SIG-M5 treated with dmso at 0.1 percent for 504 hours (cell line): ENCODE results near the gene RPS6KA1.
"Not testable (repeated sequence)": the region's sequence is repeated elsewhere in the genome, so short reads cannot be mapped to it uniquely, and the experiment has no call there.

ENCODE experiments used
- DNase-seq: peaks from one replicate; lab custom pipeline; 2025; ENCODE audit not compliant: unreplicated experiment; lab: John Stamatoyannopoulos, UW

RPS6KA1 gene

GRCh38 chr1:26529655-26530409 is at the start of gene RPS6KA1:
Gene RPS6KA1, plus strand, starts transcription at chr1:26529761. Its CDS starts 160 bp downstream, at chr1:26529921.
- peak; percentile 51 for DNase-seq

- DNase-seq: no peak
These were observed 46.6 kb upstream of the RPS6KA1 start for GRCh38 chr1:26482921-26483320.

- DNase-seq: no peak
These were observed 45.6 kb upstream of the RPS6KA1 start for GRCh38 chr1:26483980-26484379.

- no peak for DNase-seq
These were observed 39.4 kb upstream of the RPS6KA1 start for GRCh38 chr1:26490155-26490554.

- DNase-seq: no peak
These were observed 36.3 kb upstream of the RPS6KA1 start for GRCh38 chr1:26493267-26493666.

GRCh38 chr1:26493938-26494337 is 35.6 kb upstream of the RPS6KA1 start:
- no peak for DNase-seq

- no peak for DNase-seq
These were observed 32.7 kb upstream of the RPS6KA1 start for GRCh38 chr1:26496861-26497260.

GRCh38 chr1:26498894-26499293 is 30.7 kb upstream of the RPS6KA1 start:
- no peak for DNase-seq

GRCh38 chr1:26500488-26501175 is 28.9 kb upstream of the RPS6KA1 start:
- DNase-seq: peak; percentile 70

- DNase-seq: not testable (repeated sequence)
These were observed 18.9 kb upstream of the RPS6KA1 start for GRCh38 chr1:26510711-26511110.

GRCh38 chr1:26515836-26516235 is 13.7 kb upstream of the RPS6KA1 start:
- not testable (repeated sequence) for DNase-seq

- DNase-seq: no peak
These were observed 12.4 kb upstream of the RPS6KA1 start for GRCh38 chr1:26516987-26517765.

- no peak for DNase-seq
These were observed 11.9 kb upstream of the RPS6KA1 start for GRCh38 chr1:26517766-26518049.

- no peak for DNase-seq
These were observed 11.2 kb upstream of the RPS6KA1 start for GRCh38 chr1:26518355-26518754.

- no peak for DNase-seq
These were observed 9.2 kb upstream of the RPS6KA1 start for GRCh38 chr1:26520339-26520738.

GRCh38 chr1:26521669-26522030 is 7.9 kb upstream of the RPS6KA1 start:
- DNase-seq: no peak

- DNase-seq: no peak
These were observed 7.5 kb upstream of the RPS6KA1 start for GRCh38 chr1:26522073-26522472.

GRCh38 chr1:26524181-26524580 is 5.4 kb upstream of the RPS6KA1 start:
- no peak for DNase-seq

GRCh38 chr1:26526287-26526686 is 3.3 kb upstream of the RPS6KA1 start:
- no peak for DNase-seq

GRCh38 chr1:26529405-26529654 is 231 bp upstream of the RPS6KA1 start:
- DNase-seq: no peak

GRCh38 chr1:26530410-26530894 is 891 bp downstream of the RPS6KA1 start:
- DNase-seq: no peak
